Measurements from ENCODE around the gene ATF6B.

- TF ChIP-seq MAX (IDR thresholded peaks at IDR 0.05) (no peak), CEBPB (IDR thresholded peaks at IDR 0.05) (no peak), FOXM1 (IDR thresholded peaks at IDR 0.05; ENCODE audit: borderline replicate concordance, low read depth) (no peak)
These were observed 18.8 kb downstream of the ATF6B start, which contains the start of gene TNXB for GRCh38 chr6:32109114-32109764.
